ENCODE results near the gene PBX4.

Gene PBX4

DNA sequence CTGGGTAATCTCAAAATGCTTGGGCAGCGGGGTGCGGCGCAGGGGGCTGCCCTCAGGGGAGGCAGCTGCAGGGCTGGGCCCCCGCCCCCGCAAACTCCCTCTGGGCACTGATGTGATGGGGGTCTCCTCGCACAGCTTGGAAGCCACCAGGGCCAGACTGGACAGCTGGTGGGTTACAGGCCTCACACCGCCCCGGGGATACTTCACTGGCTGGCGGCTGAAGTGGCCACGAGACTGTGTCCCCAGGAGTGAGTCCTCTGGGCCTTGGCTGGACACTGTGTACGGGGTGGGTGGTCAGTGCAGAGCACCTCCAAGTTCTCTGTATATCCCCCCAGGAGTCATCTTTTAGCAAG, 11.6 kb upstream of the PBX4 start:
- Histone ChIP-seq H3K9ac (ENCODE audit: low read length) (no peak overlapping the region), H4K20me1 (ENCODE audit: insufficient read depth, low read length) (no peaks in the 10 kb centered on the region), H3K9me2 (ENCODE audit: low read depth, low read length) (no peaks in the 10 kb centered on the region), H3K27me3 (ENCODE audit: insufficient read depth, low read length) (no peaks in the 10 kb centered on the region), H3F3A (ENCODE audit: insufficient read depth, low read length) (no peaks in the 10 kb centered on the region), H3K4me1 (ENCODE audit: insufficient read depth, low read length, severe bottlenecking) (peaks cover 27% of the 10 kb centered on the region), H3K27ac (ENCODE audit: low read depth, low read length, poor library complexity, severe bottlenecking) (no peak overlapping the region), H3K79me2 (ENCODE audit: insufficient read depth, low read length) (no peaks in the 10 kb centered on the region), H3K36me3 (ENCODE audit: insufficient read depth, low read length) (peaks cover 52% of the 10 kb centered on the region), H3K4me2 (ENCODE audit: low read length) (no peak overlapping the region), H2AFZ (ENCODE audit: low read length) (no peak overlapping the region), H3K4me3 (ENCODE audit: low read depth, low read length, poor library complexity, severe bottlenecking) (no peak overlapping the region), H3K9me3 (ENCODE audit: low read length) (no peaks in the 10 kb centered on the region)
- TF ChIP-seq CTCF (IDR thresholded peaks at IDR 0.05; ENCODE audit: low read length), result no peak
- TF ChIP-seq EZH2 (IDR thresholded peaks at IDR 0.05; ENCODE audit: borderline replicate concordance, low read length), result no peak

DNA sequence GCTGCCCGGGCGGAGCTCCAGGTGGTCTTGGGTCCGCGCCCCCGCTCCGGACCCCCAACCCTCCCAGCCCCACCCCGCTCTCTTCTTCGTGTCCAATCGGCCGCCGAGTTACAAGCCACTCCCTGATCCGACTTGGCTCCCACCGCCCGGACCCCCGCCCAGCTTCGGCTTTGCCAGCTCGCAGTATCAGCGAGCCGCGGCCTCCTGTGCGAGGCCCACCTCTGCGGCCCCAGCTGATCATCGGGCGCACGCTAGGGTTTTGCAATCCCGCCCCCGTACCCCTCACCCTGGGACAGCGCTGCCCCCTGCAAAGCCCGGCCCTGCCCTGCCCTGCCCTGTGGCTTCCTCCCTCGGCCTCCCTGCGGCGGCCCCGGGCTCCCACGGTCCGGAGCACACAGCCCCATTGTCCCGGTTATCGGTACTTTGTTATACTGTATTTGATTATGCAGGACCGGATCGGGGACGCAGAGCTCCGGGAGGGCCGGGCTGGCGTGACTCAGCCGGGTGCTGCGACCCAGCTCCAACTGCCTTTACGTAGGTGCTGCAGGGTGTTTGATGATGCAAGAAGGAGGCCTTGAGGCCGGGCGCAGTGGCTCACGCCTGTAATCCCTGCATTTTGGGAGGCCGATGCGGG, 10.1 kb upstream of the PBX4 start:
- no peaks in the 10 kb centered on the region for H3K79me2 ChIP-seq (ENCODE audit: insufficient read depth, low read length)
- no peaks in the 10 kb centered on the region for H3K9me2 ChIP-seq (ENCODE audit: low read depth, low read length)
- no peaks in the 10 kb centered on the region for H3F3A ChIP-seq (ENCODE audit: insufficient read depth, low read length)
- H3K36me3 ChIP-seq (ENCODE audit: insufficient read depth, low read length), result peaks cover 47% of the 10 kb centered on the region
- H3K4me1 ChIP-seq (ENCODE audit: insufficient read depth, low read length, severe bottlenecking), result peaks cover 27% of the 10 kb centered on the region
- peak overlapping the region; percentile 80 for H3K4me3 ChIP-seq (ENCODE audit: low read depth, low read length, poor library complexity, severe bottlenecking)
- no peaks in the 10 kb centered on the region for H3K9me3 ChIP-seq (ENCODE audit: low read length)
- H2AFZ ChIP-seq (ENCODE audit: low read length), result no peak overlapping the region
- H4K20me1 ChIP-seq (ENCODE audit: insufficient read depth, low read length), result no peaks in the 10 kb centered on the region
- H3K9ac ChIP-seq (ENCODE audit: low read length), result peak overlapping the region; percentile 87
- peak overlapping the region; percentile 74 for H3K4me2 ChIP-seq (ENCODE audit: low read length)
- peak overlapping the region; percentile 80 for H3K27ac ChIP-seq (ENCODE audit: low read depth, low read length, poor library complexity, severe bottlenecking)
- no peak for TF ChIP-seq CTCF (IDR thresholded peaks at IDR 0.05; ENCODE audit: low read length)
- TF ChIP-seq EZH2 (IDR thresholded peaks at IDR 0.05; ENCODE audit: borderline replicate concordance, low read length), result no peak
- no peaks in the 10 kb centered on the region for H3K27me3 ChIP-seq (ENCODE audit: insufficient read depth, low read length)

DNA sequence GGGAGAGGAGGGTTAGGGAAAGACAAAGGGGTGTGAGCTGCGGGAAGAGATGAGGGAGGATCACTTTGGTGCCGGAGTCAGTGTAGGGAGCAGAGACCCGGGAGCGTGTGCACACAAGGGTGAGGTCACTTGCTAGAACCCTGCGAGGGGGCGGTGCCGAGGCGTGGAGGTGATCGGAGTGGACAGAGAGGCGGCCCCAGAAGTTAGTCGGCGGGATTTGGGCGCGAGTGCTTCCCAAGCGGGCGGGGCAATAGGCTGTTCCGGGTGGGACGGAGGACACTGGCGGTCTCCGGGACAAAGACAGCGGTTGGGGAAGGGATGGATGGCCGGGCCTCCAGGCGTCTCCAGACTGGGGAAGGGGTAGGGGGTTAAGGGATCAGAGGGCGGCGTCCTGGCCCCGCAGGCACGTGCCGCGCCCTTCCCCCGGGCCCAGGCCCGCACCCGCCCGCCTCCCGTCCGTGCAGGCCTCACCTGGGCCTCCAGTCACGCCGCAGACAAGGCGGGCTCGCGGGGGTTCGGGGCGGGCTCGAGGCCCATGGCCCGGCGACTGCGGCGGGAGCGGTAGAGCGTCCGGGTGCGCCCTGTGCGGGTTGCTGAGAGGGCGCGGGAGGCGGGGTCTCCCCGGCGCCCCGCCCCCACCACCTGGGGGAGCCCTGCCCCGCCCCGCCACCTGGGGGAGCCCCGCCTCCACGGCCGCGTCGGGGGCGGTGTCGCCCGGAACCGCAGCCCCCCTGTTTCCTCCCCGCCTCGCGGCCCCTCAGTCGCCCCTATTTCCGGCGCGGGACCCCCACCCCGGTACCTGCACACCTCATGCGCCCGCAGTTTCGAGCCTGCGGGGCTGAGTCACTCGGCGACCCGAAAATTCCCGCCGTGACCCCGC, 9.4 kb upstream of the PBX4 start, which contains the start of gene LPAR2:
Gene LPAR2, minus strand, starts transcription at position 600 of the 880 bp plus-strand sequence. CDS start 945 bp downstream, outside the sequence.
- Histone ChIP-seq H3K4me3 (ENCODE audit: low read depth, low read length, poor library complexity, severe bottlenecking) (peak within 1 kb of the TSS; percentile 80), H3K9ac (ENCODE audit: low read length) (peak within 1 kb of the TSS; percentile 87), H3K79me2 (ENCODE audit: insufficient read depth, low read length) (no peaks in the 10 kb centered on the region), H3K9me3 (ENCODE audit: low read length) (no peaks in the 10 kb centered on the region), H3K9me2 (ENCODE audit: low read depth, low read length) (no peaks in the 10 kb centered on the region), H3K36me3 (ENCODE audit: insufficient read depth, low read length) (peaks cover 41% of the 10 kb centered on the region), H3K4me2 (ENCODE audit: low read length) (peak within 1 kb of the TSS; percentile 74), H3K4me1 (ENCODE audit: insufficient read depth, low read length, severe bottlenecking) (peaks cover 27% of the 10 kb centered on the region), H4K20me1 (ENCODE audit: insufficient read depth, low read length) (no peaks in the 10 kb centered on the region), H3K27me3 (ENCODE audit: insufficient read depth, low read length) (no peaks in the 10 kb centered on the region), H2AFZ (ENCODE audit: low read length) (no peak within 1 kb of the TSS), H3F3A (ENCODE audit: insufficient read depth, low read length) (no peaks in the 10 kb centered on the region), H3K27ac (ENCODE audit: low read depth, low read length, poor library complexity, severe bottlenecking) (peak within 1 kb of the TSS; percentile 80)
- TF ChIP-seq CTCF (IDR thresholded peaks at IDR 0.05; ENCODE audit: low read length), result no peak
- no peak for TF ChIP-seq EZH2 (IDR thresholded peaks at IDR 0.05; ENCODE audit: borderline replicate concordance, low read length)

All from OCI-LY1 (cell line).